NCI-H524 (cell line): Measurements from ENCODE around the gene GLRX.
"Not testable (repeated sequence)": the region's sequence is repeated elsewhere in the genome, so short reads cannot be mapped to it uniquely, and the experiment has no call there.

Source experiments
- DNase-seq, 2 experiments: peaks; one replicate each; lab custom pipeline; 2025; lab: John Stamatoyannopoulos, UW

Gene GLRX

GRCh38 chr5:95826949-95827891 lies 4.7 kb upstream of the GLRX start:
- no peak for DNase-seq

GRCh38 chr5:95825495-95825894 lies 3.0 kb upstream of the GLRX start:
- peak in 1 of 2 experiments; percentile 70 for DNase-seq

GRCh38 chr5:95824747-95825146 lies 2.2 kb upstream of the GLRX start:
- no peak for DNase-seq

GRCh38 chr5:95823738-95824609 lies 1.4 kb upstream of the GLRX start:
- no peak for DNase-seq

- DNase-seq = no peak
These were observed 752 bp upstream of the GLRX start for GRCh38 chr5:95823218-95823737.

- peak; percentile 76 to 90 for DNase-seq
These were observed 434 bp downstream of the GLRX start for GRCh38 chr5:95822043-95822541.

GRCh38 chr5:95821110-95822021 lies 1.2 kb downstream of the GLRX start:
- DNase-seq = no peak

GRCh38 chr5:95818181-95819147 lies 4.1 kb downstream of the GLRX start:
- DNase-seq = no peak

GRCh38 chr5:95817430-95817829 lies 5.1 kb downstream of the GLRX start:
- no peak for DNase-seq

GRCh38 chr5:95816776-95817175 lies 5.8 kb downstream of the GLRX start:
- no peak for DNase-seq

- DNase-seq = no peak
These were observed 6.2 kb downstream of the GLRX start for GRCh38 chr5:95816341-95816740.

- no peak for DNase-seq
These were observed 7.3 kb downstream of the GLRX start for GRCh38 chr5:95815155-95815729.

- not testable (repeated sequence) for DNase-seq
These were observed 9.5 kb downstream of the GLRX start for GRCh38 chr5:95813035-95813434.

GRCh38 chr5:95812074-95812471 lies 10.5 kb downstream of the GLRX start:
- no peak for DNase-seq

- not testable (repeated sequence) for DNase-seq
These were observed 11.0 kb downstream of the GLRX start for GRCh38 chr5:95811461-95812073.

GRCh38 chr5:95811126-95811423 lies 11.5 kb downstream of the GLRX start:
- DNase-seq = peak in 1 of 2 experiments; percentile 9

GRCh38 chr5:95810305-95811125 lies 12.0 kb downstream of the GLRX start:
- DNase-seq = no peak

GRCh38 chr5:95809414-95809960 lies 13.0 kb downstream of the GLRX start:
- DNase-seq = no peak
